MV-4-11 (cell line): ENCODE results near the gene MAPRE3.
A peak's percentile ranks its signal among the peaks of the same experiment; 100 is the strongest.

Source experiments
- DNase-seq: peaks from one replicate; lab custom pipeline; 2025; lab: John Stamatoyannopoulos, UW

The MAPRE3 gene

GRCh38 chr2:27041752-27042151, 71.3 kb downstream of the MAPRE3 start:
- no peak for DNase-seq

DNA sequence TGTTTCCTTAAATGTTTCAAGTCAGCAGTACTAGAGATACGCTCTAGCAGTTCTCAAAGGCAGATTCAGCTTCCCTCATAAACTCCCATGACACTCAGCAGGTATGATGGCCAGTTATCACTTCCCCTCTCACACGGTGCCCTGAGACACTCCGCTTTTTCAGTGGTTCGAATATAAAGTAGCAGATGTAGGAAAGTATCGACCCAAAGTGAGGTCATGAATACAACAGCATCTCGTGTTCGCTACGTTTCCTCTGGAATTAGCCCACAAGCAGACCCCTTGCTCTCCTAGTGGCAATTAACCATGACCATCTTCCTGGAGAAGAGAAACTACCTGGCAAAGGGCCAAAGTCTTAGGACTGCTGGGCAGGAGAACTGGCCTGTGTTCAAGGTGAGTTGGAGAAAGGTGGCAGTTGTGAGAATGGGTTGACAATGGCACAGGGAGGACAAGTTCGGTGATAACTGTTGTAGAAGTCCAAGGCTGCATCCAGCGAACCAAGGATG, 71.8 kb downstream of the MAPRE3 start:
- DNase-seq = no peak

DNA sequence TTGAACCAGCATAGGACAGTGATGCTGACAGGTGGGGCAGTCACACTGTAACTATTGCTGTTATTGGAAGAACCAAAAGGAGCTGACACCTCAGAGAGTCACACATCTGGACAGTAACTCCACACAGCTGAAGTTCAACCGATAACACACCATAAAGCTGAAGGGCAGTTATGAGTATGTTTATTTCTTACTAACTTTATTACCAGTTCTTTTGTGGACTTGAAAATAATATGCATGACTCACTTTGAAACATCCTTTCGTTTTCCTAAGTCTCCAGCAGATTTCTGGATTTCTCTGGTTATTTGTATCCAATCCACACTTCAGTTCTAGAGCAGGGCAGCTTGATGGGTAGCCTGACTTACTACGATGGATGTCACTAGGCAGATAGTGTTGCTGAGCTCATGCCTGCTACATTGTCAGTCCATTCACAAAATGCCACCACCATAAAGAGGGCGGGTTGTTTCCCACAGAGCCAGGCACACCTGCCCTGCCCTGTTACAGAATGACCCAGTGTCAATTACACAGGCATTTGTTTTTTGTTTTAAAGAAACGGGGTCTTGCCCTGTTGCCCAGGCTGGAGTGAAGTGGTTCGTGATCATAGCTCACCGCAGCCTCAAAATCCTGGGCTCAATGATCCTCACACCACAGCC, 72.7 kb downstream of the MAPRE3 start:
- no peak for DNase-seq

DNA sequence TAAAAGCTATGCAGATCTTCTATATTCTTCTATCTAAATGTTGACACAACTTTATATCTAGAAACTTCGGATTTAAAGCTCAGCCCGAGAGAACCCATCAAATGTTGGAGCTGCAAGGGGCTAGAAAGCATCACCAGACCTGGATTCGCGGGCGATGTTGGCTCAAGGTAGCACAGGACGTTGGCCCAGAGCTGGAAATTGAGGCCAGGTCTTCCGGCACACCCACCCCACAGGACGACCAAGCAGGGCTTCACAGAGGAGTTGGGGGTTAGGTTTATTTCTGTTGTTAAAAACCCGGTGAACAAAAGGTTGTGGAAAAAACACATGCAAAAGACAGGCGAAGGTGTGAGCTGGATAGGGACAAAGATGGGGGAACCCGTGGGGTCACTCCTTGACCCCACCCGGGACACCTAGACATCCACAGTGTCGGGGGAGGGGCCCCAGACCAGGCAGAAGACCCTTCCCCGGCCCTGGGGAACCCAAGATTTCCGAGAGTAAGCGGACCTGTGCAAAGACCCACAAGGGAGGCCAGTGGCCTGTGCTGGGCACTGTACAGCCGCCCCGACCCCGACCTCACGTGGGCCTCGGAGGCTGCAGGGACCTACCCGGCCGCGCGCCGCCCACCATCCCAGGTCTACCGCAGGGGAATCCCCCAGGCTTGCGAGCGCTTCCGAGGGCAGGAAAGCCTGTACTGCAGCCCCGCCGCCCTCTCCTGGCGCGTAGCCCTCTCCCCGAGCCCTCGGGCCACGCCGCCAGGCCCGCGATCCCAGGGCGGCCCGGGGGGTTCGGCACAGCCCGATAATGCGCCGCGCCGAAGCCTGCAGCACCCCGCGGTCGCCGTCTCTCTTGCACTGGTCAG, 79.2 kb downstream of the MAPRE3 start:
- DNase-seq = no peak

DNA sequence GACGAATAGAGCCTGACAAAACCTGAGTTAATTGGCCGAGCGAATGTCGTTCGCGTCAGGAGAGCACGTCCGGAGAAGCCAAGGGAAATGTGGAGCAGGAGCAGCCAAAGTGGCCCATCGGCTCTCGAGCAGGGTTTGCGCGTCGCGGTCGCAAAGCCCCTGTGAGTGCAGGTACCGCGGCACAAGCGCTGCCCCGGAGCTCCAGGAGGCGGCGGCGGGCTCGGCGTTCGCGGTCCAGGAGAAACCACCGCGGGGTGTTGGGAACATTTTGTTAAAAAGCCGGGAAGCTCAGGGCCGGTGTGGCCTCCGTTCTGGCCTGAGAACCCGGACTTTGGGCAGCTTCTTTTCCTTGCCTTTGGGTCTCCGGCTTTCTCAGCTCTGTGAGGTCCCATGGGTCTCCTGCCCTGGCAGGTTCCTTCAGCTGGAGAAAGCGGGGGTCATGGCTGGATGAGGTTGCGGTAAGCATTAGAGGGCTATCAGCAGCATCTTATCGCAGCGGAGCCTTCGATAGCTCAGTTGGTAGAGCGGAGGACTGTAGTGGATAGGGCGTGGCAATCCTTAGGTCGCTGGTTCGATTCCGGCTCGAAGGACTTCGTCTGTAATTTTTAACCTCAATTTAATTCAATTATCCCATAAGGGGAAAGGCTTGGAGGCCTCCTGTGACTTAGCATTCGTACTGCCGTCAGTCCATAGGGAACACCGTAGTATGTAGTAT, 80.0 kb downstream of the MAPRE3 start:
- DNase-seq = peak; percentile 96

DNA sequence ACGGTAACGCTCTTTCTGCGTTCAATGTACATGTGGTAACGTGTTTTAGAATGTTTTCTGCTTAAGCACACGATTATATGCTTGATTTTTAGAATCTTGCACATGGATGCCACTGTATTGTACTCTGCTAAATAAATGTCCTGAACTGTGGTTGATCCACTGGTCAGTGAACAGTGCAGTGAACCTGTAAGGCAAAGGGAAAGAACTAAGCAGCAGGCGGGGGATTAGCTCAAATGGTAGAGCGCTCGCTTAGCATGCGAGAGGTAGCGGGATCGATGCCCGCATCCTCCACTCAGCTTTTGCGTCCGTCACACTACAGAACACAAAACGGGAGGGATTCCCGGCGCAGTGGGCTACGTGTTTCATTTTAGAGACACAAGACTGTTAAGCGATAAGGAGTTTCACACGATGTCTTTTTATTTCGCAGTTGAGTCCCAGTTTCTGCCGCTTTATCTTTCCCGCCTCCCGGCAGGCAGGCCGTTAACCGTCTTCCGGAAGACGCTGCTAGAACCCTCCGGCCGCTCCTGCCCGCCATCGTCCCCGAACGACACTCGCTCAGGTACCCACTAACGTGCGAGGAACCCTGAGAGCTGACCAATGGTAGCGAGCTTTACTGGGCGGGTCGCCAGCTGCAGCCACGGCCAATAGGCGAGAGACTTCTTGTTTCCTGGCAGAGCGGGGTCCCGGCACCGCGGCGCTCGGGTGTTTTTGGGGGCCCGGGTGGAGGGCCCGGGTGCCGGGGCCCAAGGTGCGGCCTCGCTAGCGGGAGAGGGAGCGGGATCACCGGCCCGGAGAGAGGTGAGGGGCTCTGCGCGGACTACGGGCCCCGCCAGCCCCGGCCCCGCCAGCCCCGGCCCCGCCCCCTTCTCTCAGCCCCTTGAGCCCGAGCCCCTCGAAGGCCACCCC, 80.8 kb downstream of the MAPRE3 start, which contains the start of gene AGBL5:
AGBL5 (plus strand) TSS at position 673 of the 906 bp plus-strand sequence. CDS start 1,291 bp downstream, outside the sequence.
- peak; percentile 94 for DNase-seq

DNA sequence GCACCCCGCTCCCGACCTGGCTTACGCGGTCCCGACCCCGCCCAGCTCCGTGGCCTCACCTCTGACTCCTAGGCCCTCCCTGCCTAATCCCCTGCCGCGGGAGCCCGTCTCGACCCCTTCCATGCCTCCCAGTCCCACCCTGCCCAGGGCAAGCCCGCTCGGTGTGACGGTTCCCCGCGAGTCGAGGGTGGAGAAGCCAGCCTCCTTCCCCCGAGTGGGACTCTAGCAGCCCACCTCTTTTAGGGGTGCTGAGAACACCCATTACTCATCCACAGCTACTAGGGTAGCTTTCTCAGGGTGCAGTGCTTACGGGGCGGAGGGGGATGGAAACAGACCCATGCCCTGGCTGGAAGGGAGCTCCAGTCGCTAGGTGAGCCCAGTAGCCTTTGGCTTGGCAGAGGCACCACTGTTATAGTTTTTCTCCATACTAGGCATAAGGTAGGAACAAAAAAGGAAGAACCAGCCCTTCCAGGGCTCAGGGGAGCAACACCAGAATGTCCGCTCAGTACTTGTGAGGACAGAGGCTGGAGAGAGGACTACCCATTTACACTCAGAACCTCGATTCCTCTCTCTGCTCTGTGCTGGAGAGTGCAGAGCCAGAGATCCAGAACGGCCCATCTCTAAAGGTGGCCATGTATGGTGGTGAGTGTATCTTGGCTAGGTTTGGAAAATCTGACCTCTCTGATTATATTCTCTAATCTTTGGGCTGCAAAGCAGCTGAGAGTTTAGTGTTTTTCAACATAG, 81.6 kb downstream of the MAPRE3 start:
- no peak for DNase-seq

DNA sequence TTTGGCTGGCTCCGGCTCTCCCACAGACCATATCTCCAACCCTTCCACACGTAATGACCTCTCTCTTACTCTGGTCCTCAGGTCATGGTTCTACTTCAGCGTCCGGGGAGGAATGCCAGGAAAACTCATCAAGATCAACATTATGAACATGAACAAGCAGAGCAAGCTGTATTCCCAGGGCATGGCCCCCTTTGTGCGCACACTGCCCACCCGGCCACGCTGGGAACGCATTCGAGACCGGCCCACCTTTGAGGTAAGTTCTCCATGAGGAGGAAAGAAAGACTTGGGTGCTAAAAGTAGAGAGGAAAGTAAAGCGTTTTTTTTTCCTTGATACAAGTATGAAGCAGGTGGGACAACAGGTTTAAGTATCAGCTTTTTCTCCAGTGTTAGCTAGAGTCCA, 82.9 kb downstream of the MAPRE3 start:
- DNase-seq = no peak

DNA sequence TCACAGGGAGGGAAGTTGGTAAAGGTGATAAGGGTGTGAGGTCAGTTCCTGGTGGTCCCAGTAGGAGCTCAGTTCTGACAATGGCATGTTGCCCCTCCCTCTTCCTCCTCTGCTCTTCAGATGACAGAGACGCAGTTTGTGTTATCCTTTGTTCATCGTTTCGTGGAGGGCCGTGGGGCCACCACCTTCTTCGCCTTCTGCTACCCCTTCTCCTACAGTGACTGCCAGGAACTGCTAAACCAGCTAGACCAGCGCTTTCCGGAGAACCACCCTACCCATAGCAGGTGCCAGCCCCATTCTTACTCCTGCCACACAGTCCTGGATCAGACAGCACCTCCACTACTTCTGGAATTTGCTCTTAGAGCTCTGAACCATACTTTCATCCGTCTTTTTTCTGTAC, 83.3 kb downstream of the MAPRE3 start:
- no peak for DNase-seq

GRCh38 chr2:27054721-27055120, 84.3 kb downstream of the MAPRE3 start:
- DNase-seq = no peak

DNA sequence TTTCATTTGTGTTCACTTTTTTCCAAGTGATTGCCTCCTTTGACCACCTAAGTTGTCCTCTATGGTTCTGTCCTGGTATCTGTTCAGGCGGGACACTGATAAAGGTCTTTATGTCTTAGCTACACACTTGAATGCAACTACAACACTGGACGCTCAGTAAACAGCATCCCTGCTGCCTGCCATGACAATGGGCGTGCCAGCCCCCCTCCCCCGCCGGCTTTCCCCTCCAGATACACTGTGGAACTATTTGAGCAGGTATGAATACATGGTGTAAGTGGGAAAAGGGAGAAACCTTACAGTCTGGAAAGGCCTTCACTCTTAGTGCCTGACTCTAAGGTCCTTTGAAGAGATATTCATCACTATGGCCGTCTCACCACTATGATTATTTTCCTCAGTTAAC, 86.7 kb downstream of the MAPRE3 start:
- no peak for DNase-seq

GRCh38 chr2:27058210-27058609, 87.8 kb downstream of the MAPRE3 start:
- no peak for DNase-seq

DNA sequence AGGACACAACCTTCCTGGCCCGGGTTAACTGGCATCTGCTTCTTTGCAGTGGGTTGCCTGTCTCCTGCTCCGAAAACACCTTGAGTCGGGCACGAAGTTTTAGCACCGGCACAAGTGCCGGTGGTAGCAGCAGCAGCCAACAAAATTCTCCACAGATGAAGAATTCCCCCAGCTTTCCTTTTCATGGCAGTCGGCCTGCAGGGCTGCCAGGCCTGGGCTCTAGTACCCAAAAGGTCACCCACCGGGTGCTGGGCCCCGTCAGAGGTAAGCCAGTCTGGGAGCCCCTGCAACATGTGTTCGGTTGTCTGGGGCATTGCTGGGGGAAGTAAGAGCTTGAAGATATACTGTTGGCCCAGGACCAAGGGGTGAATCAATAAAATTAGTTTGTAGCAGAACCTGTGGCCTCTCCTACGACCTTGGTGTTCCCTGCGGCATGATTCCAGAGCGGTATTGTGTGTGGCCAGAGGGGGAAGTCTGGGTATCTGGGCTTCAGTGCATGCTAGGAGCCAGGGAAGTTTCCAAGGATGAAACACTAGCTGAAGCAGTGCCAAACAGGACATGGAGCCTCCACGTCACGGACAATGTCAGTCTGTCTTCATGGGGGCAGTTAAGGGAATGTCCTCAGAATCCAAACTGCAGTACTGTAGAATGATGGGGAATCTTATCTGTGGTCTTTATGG, 88.8 kb downstream of the MAPRE3 start:
- DNase-seq = no peak

- DNase-seq = no peak
These were observed 89.9 kb downstream of the MAPRE3 start for GRCh38 chr2:27060323-27060722.

DNA sequence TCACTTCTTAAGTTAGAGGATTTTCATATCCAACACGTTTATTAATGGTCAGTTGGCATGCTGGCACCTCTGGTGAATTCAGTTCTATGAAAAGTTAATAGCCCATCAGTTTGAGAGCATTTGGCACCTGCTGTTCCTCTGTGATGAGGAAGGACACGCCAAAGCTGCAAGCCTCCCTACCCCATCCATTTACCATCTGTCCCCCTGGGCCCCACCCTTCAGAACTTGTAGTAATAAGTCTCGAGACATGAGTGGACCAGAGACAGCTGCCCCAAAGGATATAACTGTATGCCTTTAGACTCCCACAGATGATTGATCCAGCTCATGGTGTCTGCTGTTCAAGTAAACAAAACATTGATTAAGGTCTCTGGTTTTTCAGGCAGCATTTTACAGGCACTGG, 94.7 kb downstream of the MAPRE3 start:
- DNase-seq = no peak

GRCh38 chr2:27067385-27067784, 96.9 kb downstream of the MAPRE3 start:
- DNase-seq = no peak

- no peak for DNase-seq
These were observed 99.0 kb downstream of the MAPRE3 start for GRCh38 chr2:27069436-27069835.

DNA sequence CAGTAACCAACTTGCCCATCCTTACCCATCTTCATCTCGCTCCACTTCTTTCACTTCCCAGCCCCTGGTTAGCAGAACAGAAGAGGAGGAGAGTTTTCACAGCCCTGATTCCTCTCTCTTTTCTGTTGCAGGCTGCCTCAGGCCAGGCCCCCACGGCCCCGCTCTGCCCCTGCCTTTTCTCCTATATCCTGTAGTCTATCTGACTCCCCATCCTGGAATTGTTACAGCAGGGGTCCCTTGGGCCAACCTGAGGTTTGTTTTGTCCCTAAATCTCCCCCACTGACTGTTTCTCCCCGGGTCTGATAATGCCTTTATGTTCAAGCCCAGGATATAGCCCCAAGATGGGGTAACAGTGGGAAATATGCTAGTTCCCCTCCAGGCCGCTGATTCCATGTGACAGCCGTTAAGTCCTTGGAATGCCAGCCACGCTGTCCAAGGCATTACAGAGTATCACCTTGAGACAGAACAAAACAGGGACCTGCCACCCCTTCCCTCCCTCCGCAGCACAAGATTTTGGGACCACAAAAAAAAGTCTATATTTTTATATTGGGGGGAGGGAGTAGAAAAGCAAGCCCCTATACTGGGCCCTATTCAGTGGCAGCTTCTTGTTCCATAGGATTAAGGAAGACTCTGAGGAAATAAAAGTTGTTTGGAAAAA, 99.7 kb downstream of the MAPRE3 start:
- no peak for DNase-seq

GRCh38 chr2:27070653-27071276, 100.3 kb downstream of the MAPRE3 start:
- DNase-seq = no peak
